ENCODE measurements around the gene SLC44A3.

DNA sequence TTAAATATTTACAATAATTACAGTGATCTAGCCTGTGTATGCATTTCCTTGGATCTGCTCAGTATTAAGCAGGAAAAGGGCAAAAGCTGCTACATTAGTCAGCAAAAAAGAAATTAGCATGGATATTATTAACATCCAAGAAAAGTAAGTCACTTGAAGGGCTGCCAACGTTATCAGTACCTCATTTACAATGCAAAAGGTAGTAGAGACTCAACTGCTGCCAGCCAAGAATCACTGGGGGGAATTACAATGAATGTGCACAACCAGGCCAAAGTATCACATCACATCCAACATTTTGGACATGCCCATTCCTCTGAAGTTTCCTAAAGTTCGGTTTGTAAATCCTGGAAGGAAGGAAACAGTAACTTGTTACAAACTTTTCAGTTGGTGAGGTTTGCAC is 104.8 kb downstream of the SLC44A3 start:
- TF ChIP-seq, protein P1, sequence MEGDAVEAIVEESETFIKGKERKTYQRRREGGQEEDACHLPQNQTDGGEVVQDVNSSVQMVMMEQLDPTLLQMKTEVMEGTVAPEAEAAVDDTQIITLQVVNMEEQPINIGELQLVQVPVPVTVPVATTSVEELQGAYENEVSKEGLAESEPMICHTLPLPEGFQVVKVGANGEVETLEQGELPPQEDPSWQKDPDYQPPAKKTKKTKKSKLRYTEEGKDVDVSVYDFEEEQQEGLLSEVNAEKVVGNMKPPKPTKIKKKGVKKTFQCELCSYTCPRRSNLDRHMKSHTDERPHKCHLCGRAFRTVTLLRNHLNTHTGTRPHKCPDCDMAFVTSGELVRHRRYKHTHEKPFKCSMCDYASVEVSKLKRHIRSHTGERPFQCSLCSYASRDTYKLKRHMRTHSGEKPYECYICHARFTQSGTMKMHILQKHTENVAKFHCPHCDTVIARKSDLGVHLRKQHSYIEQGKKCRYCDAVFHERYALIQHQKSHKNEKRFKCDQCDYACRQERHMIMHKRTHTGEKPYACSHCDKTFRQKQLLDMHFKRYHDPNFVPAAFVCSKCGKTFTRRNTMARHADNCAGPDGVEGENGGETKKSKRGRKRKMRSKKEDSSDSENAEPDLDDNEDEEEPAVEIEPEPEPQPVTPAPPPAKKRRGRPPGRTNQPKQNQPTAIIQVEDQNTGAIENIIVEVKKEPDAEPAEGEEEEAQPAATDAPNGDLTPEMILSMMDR (IDR thresholded peaks at IDR 0.05): no peak
- TF ChIP-seq POLR2A (IDR thresholded peaks at IDR 0.05) (no peak), EP300 (IDR thresholded peaks at IDR 0.05; ENCODE audit: low read depth) (no peak)

All from transverse colon (tissue), 3 donors.